Measurements from ENCODE around the gene CAPN1. TPM values are rescaled to one million over a fixed set of nuclear protein-coding genes. Genes with fewer than 3 reads are reported as not detected.

Gene CAPN1
- total and polyA plus RNA-seq, 2 of the 13 experiments (the other 11 are each of a cell fraction or from before 2014, with no cell fraction given) = 57.3 to 82.6 TPM

- TF ChIP-seq ZBTB2 (CRISPR knock-in tag; IDR thresholded peaks at IDR 0.05; ENCODE audit: low read depth) (no peak), MLLT10 (CRISPR knock-in tag; IDR thresholded peaks at IDR 0.05) (no peak), ZNF615 (CRISPR knock-in tag; IDR thresholded peaks at IDR 0.05; ENCODE audit: borderline replicate concordance) (no peak), PHF21A (CRISPR knock-in tag; IDR thresholded peaks at IDR 0.05) (peak; percentile 22; the same call in 1 of the 2 replicates), NONO (IDR thresholded peaks at IDR 0.05) (no peak), NONO (CRISPR knock-in tag; conservative IDR thresholded peaks at IDR 0.05) (no peak; the same call in 1 of the 2 replicates), RNF2 (conservative IDR thresholded peaks at IDR 0.05; ENCODE audit: low read depth) (no peak), CCAR2 (optimal IDR thresholded peaks at IDR 0.05; ENCODE audit: low read depth, low read length) (no peak), HMGXB3 (CRISPR knock-in tag; IDR thresholded peaks at IDR 0.05; ENCODE audit: borderline replicate concordance) (no peak), PBX2 (CRISPR knock-in tag; IDR thresholded peaks at IDR 0.05) (no peak), MXD4 (CRISPR knock-in tag; IDR thresholded peaks at IDR 0.05) (no peak), ATF1 (CRISPR knock-in tag; IDR thresholded peaks at IDR 0.05) (no peak), ZBTB46 (CRISPR knock-in tag; IDR thresholded peaks at IDR 0.05; ENCODE audit: borderline replicate concordance) (no peak), NFRKB (IDR thresholded peaks at IDR 0.05) (no peak), ZC3H4 (CRISPR knock-in tag; IDR thresholded peaks at IDR 0.05; ENCODE audit: borderline replicate concordance) (no peak), BCL6 (CRISPR knock-in tag; IDR thresholded peaks at IDR 0.05) (no peak)
Measured at GRCh38 chr11:65225279-65226102, 43.8 kb downstream of the CAPN1 start (continued).
